ENCODE data around the gene SH3BP5. TPM values are rescaled to one million over a fixed set of nuclear protein-coding genes. Genes with fewer than 3 reads are reported as not detected.

The SH3BP5 gene
- total RNA-seq, 2 donors from 2014 or later, result 47.2 to 82.4 TPM

GRCh38 chr3:15329046-15330005 lies 3.1 kb downstream of the SH3BP5 start:
- Histone ChIP-seq H3K4me1 (ENCODE audit: control insufficient read depth in 1 of 2, low read depth in 2 of 2) (peaks cover 17 to 61% of the 10 kb centered on the region in 2 donors), H3K27me3 (replicated peaks; ENCODE audit: insufficient read depth) (no peaks in the 10 kb centered on the region), H3K9me3 (no peaks in the 10 kb centered on the region), H3K27ac (peak overlapping the region; percentile 9 to 88), H3K36me3 (no peaks in the 10 kb centered on the region), H3K4me3 (no peak overlapping the region)
- ATAC-seq (ENCODE audit: insufficient number of reproducible peaks, low FRiP score, low read depth) (no peak), DNase-seq (ENCODE audit: low spot score) (no peak)
- TF ChIP-seq CTCF (IDR thresholded peaks at IDR 0.05), result no peak

GRCh38 chr3:15327941-15328340 lies 4.4 kb downstream of the SH3BP5 start:
- ATAC-seq (ENCODE audit: insufficient number of reproducible peaks, low FRiP score, low read depth) (no peak), DNase-seq (ENCODE audit: low spot score) (no peak)
- Histone ChIP-seq H3K36me3 (no peaks in the 10 kb centered on the region), H3K4me3 (no peak overlapping the region), H3K4me1 (ENCODE audit: control insufficient read depth in 1 of 2, low read depth in 2 of 2) (peaks cover 20 to 71% of the 10 kb centered on the region in 2 donors), H3K27ac (peak overlapping the region in 1 of 2 donors; percentile 48), H3K27me3 (replicated peaks; ENCODE audit: insufficient read depth) (no peaks in the 10 kb centered on the region), H3K9me3 (no peaks in the 10 kb centered on the region)
- no peak for TF ChIP-seq CTCF (IDR thresholded peaks at IDR 0.05)

GRCh38 chr3:15326673-15327072 lies 5.7 kb downstream of the SH3BP5 start:
- Histone ChIP-seq H3K4me1 (ENCODE audit: control insufficient read depth in 1 of 2, low read depth in 2 of 2) (peaks cover 20 to 76% of the 10 kb centered on the region in 2 donors), H3K4me3 (no peak overlapping the region), H3K27ac (peak overlapping the region in 1 of 2 donors; percentile 43), H3K36me3 (no peaks in the 10 kb centered on the region), H3K27me3 (replicated peaks; ENCODE audit: insufficient read depth) (no peaks in the 10 kb centered on the region), H3K9me3 (no peaks in the 10 kb centered on the region)
- no peak for TF ChIP-seq CTCF (IDR thresholded peaks at IDR 0.05)
- ATAC-seq (ENCODE audit: insufficient number of reproducible peaks, low FRiP score, low read depth) (no peak), DNase-seq (ENCODE audit: low spot score) (no peak)

- peak overlapping the region in 1 of 2 donors; percentile 43 for H3K27ac ChIP-seq
- DNase-seq (ENCODE audit: low spot score) (no peak), ATAC-seq (ENCODE audit: insufficient number of reproducible peaks, low FRiP score, low read depth) (no peak)
- no peak for TF ChIP-seq CTCF (IDR thresholded peaks at IDR 0.05)
- H3K36me3 ChIP-seq, result no peaks in the 10 kb centered on the region
- H3K27me3 ChIP-seq (replicated peaks; ENCODE audit: insufficient read depth), result no peaks in the 10 kb centered on the region
- no peaks in the 10 kb centered on the region for H3K9me3 ChIP-seq
- peaks cover 26 to 78% of the 10 kb centered on the region in 2 donors for H3K4me1 ChIP-seq (ENCODE audit: control insufficient read depth in 1 of 2, low read depth in 2 of 2)
- no peak overlapping the region for H3K4me3 ChIP-seq
Observed at GRCh38 chr3:15326037-15326436, 6.3 kb downstream of the SH3BP5 start.

GRCh38 chr3:15325228-15325627 lies 7.2 kb downstream of the SH3BP5 start:
- H3K4me3 ChIP-seq, result no peak overlapping the region
- H3K9me3 ChIP-seq, result no peaks in the 10 kb centered on the region
- ATAC-seq (ENCODE audit: insufficient number of reproducible peaks, low FRiP score, low read depth), result no peak
- H3K27me3 ChIP-seq (replicated peaks; ENCODE audit: insufficient read depth), result no peaks in the 10 kb centered on the region
- peak overlapping the region; percentile 31 to 43 for H3K27ac ChIP-seq
- H3K36me3 ChIP-seq, result no peaks in the 10 kb centered on the region
- peaks cover 32 to 78% of the 10 kb centered on the region in 2 donors for H3K4me1 ChIP-seq (ENCODE audit: control insufficient read depth in 1 of 2, low read depth in 2 of 2)
- no peak for DNase-seq (ENCODE audit: low spot score)
- no peak for TF ChIP-seq CTCF (IDR thresholded peaks at IDR 0.05)
